ENCODE data around the gene GPR62.

The GPR62 gene

DNA sequence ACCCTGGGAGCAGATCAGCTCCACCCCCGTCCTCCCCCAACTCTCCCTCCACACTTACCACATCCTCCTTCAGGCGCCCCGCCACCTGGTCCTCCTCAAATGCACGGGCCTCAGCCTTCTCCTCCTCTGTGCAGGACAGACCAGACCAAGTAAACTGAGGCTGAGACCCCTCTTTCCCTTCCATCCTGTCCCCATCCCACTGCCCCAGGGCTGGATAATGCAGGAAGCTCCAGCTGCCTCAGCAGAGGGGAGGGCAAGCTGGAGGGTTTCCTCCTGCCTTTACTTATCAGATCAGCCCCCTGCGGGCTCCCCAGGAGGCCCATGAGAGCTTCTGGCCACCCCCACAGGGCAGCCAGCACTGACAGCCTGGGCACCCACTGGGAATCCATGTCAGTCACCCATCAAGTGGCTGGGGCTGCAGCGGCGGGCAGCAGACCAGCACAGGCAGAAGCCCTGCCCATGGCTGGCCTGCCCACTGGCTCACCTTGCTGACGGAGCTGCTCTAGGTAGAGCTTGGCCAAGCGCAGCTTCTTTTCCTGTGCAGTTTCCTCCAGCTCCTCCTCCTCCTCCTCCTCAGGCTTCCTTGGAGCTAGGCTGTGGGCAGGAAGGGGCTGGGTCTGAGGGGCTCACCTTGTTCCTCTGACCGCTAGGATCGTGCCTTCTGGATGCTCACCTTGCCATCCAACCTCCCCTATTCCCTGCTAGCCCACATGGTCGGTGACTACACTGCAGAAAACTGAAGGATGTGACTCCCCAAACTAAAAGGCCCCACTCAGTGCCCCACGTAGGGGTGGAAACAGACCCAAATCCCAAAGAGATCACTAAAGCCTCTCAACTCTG is 17.4 kb upstream of the GPR62 start:
- DNase-seq (ENCODE audit: low read depth in 2 of 2) = no peak

DNA sequence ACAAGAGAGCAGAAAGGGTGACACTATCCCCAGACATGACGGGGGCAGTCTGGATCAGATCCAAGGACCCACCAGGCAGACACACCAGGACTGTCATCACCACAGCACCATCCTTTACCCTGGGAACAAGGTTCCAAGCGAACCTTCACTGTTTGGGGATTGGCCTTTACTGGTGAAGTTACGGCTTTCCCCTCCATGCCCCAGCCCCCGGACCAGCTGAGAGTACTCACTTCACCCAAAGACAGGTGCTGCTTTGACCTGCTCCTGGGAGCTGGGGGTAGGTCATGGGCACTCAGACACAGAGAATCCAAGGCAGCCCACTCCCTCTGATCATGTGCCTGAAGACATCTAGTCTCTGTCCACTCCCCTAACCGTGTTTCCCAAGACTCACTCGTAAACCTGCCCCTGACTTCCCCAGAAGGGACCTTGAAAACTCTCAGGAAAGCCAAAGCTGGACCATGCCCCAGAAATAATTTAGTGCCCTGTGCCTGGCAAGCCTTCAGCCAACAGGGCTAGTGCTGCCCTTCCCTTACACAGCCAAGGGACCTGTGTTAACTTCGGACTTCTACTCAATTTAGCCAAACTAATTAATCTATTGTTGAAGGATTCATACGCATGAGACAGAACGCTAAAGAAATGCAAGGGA is 16.3 kb upstream of the GPR62 start:
- DNase-seq (ENCODE audit: low read depth in 2 of 2) = no peak

DNA sequence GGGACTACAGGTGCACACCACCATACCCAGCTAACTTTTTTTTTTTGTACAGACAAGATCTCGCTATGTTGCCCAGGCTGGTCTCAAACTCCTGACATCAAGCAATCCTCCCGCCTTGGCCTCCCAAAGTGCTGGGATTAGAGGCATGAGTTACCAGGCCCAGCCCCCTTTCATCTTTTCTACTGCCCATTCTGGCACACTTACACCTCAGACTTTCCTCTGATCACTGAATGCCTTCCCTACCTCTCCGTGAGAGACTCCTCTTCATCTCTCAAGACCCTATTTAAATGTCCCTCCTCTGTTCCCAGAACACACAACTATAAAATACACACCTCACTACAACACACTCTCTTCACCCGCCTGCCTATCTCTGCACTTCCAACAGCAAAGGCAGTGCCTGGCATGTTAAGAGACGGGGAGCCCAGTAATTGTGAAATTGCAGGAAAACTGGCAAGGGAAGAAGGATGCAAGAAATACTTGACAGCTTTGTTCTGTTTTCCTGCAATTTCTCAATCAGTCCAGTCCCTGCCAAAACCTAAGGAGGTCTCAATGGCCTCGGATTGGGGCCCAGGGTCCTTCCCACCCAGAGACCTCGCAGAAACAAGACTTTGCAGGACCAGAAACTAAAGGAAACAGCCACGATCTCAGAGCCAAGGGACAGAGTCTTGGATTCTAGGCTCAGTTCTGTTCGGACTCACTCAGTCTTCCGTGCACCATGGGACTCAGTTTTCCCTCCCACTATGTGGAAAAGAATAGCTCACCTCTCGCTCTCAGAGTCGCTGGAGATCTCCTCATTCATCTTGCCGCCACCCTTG is 14.3 kb upstream of the GPR62 start:
- DNase-seq (ENCODE audit: low read depth in 2 of 2) = no peak

DNA sequence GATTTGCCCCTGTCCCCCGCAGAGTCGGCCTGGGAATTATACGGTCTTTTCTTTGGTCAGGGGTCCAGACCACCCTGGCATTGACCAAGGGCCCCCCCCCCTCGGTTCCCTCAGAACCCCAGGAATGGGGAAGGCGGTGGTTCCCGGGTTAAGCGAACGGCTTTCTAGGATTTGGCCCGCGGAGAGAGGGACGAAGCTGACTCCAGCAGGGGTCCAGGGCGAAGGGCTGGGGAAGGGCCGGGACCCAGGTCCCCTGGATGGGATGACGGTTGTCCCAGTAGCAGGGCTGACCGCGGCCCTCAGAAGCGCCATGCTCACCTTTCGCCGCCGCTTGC is 13.8 kb upstream of the GPR62 start:
- no peak for DNase-seq (ENCODE audit: low read depth in 2 of 2)

DNA sequence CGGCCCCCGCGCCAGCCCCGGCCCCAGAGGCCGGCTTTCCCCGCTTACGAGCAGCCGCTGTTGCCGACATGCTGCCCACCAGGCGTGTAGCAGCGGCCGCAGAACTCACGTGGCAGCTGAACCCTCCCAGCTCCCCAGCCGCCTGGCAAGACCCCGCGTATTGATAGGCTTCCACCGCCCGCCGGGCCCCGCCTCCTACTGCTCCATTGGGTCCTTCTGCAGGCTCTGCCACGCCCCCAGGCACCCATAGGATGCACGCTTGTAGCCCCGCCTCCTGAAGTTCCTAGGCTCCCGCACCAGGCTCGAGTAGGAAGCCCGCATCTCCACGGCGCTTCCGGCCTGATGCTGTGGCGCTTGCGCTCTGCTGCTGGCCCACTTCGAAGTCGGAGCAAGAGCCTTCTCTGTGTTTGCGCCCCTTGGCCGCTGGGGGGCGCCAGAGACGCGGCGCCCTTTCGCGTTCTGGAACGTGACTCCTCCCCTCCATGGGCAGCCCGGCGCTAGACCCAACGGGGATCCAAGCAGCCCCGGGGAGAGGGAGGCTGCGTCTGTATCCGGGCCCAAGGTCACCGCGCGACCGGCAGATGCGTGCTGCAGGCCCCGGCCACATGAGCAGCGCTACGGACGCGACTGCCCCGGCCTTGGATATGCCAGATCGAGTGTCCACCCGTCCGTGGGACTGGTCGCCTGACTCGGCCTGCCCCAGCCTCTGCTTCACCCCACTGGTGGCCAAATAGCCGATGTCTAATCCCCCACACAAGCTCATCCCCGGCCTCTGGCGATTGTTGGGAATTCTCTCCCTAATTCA is 13.2 kb upstream of the GPR62 start, which contains the start of the genes PARP3 and RRP9:
Gene PARP3, plus strand, starts transcription at position 566 of the 805 bp plus-strand sequence. CDS start 993 bp downstream, outside the sequence.
Gene RRP9, minus strand, starts transcription at position 107 of the 805 bp plus-strand sequence. Its CDS starts 37 bp downstream, at position 70.
- DNase-seq (ENCODE audit: low read depth in 2 of 2) = peak; percentile 99

DNA sequence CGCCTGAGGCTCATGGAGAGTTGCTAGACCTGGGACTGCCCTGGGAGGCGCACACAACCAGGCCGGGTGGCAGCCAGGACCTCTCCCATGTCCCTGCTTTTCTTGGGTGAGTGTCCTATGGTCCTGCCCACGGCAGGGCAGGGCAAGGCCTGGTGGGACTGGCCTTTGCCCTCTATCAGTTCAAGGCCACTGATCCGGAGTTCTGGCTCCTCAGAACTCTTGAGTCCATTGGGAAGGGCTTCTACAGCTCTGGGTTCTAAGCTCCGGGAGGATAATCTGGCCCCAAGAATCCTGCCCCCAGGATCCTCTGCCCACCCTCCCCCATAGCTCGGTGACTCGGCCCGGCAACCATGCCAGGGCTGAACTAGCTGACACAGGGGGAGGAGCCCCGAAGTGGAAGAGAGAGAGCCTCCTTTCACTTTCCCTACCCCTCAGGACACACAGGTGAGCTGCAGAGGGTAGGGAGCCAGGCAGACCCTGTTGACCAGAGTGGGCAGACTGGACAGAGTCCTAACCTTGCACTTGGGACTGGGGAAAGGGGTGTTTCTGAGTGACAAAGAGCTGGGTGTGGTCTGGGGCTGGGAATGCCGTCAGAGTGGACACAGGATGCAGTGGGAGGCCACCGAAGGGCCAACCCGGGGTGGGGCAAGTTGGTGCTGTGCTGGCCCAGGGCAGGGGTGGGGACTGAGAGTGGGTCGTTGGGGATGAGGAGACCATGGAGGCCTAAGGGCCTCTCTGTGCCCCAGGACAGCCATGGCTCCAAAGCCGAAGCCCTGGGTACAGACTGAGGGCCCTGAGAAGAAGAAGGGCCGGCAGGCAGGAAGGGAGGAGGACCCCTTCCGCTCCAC is 12.4 kb upstream of the GPR62 start:
- DNase-seq (ENCODE audit: low read depth in 2 of 2) = no peak

DNA sequence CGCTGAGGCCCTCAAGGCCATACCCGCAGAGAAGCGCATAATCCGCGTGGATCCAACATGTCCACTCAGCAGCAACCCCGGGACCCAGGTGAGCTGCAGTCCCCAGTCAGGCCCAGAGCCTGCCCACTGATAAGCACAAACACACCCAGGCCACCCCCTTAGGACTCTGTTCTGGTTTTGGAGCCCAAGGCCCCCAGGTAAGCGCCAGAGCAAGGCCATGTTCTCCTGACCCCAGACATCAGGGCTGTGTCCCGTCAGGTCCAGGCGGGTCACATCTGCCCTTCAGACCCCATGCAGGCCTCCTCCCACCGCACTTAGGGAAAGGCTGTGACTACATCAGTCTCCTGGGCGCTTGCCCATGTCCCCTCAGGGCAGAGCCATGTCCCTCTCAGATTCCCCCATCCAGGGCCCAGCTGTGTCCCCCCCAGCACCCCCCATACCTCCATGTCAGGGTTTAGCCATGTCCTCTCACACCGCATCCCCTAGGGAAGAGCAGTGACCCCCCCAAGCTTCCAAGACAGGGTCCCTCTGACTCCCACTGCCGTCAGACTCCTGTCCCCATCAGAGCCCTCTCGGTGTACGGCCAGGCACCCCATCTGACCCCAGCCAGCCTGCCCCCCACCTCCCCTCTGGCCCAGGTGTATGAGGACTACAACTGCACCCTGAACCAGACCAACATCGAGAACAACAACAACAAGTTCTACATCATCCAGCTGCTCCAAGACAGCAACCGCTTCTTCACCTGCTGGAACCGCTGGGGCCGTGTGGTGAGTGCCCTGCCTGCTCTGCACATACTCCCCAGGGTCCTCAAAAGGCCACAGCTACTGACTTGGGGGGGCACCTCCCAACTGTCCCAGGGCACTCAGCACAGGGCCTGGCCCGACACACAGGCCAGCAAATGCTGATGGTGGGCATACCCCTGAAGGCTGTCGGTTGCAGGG is 11.5 kb upstream of the GPR62 start:
- DNase-seq (ENCODE audit: low read depth in 2 of 2) = no peak

DNA sequence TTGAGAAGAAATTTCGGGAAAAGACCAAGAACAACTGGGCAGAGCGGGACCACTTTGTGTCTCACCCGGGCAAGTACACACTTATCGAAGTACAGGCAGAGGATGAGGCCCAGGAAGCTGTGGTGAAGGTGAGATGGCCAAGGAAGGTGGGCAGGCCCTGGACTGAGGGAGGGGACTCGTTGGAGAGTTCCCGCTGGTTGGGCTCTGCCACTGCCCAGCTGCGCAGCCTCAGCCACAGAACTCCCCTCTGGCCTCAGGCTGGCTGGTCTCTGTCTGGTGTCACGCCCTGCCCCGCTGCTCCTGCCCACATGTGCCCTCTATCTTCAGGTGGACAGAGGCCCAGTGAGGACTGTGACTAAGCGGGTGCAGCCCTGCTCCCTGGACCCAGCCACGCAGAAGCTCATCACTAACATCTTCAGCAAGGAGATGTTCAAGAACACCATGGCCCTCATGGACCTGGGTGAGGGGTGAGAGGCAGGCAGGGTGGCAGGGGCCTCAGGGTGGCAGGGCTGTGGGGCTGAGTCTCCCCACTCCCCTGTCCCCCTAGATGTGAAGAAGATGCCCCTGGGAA is 10.6 kb upstream of the GPR62 start:
- DNase-seq (ENCODE audit: low read depth in 2 of 2) = no peak

DNA sequence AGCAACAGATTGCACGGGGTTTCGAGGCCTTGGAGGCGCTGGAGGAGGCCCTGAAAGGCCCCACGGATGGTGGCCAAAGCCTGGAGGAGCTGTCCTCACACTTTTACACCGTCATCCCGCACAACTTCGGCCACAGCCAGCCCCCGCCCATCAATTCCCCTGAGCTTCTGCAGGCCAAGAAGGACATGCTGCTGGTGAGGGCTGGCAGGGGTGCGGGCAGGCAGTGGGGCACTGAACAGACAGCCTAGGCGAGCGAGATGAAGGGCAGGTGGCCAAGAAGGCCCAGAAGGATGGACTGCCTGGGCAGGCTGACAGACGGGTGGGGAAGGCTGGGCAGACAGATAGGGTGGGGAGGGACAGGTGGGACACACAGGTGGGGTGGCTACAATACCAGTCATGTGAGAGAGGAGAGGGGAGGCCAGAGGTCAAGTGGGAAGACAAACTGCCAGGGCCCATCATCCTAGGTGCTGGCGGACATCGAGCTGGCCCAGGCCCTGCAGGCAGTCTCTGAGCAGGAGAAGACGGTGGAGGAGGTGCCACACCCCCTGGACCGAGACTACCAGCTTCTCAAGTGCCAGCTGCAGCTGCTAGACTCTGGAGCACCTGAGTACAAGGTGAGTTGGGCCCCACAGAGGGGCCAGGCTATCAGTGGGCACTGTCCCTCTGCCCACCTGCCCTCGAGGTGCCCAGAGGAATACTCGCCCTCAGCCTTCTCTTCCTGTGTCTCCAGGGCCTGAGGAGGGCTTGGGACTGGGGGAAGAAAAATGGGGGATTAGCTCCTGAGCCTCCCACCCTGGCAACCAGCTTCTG is 9.9 kb upstream of the GPR62 start:
- DNase-seq (ENCODE audit: low read depth in 2 of 2) = no peak

DNA sequence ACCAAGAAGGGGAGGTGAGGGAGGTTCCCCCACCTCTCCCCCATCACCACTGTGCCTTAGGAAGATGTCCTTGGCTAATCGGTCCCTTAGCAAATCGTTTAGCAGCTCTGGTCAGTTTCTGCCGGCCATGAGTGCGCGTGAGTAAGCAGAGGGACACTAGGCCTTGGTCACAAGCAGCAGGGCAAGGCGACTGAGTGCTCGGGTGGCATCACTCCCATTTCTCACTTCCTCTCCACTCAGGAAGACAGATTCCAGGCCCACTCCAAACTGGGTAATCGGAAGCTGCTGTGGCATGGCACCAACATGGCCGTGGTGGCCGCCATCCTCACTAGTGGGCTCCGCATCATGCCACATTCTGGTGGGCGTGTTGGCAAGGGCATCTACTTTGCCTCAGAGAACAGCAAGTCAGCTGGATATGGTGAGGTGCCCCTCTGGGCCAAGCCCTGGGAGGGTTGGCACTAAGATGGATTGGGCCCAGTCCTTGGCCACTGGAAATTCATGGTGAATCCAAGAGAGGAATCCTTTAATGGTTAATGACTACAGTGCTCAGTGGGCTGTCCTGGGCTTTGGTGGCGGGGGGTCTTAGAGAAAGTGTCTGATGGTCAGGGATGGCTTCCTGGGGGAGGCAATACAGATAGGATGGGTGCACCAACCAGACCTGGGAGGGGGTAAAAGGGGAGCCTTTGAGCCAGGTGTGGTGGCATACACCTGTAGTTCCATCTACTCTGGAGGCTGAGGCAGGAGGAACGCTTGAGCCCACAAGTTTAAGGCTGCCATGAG is 9.1 kb upstream of the GPR62 start:
- no peak for DNase-seq (ENCODE audit: low read depth in 2 of 2)

DNA sequence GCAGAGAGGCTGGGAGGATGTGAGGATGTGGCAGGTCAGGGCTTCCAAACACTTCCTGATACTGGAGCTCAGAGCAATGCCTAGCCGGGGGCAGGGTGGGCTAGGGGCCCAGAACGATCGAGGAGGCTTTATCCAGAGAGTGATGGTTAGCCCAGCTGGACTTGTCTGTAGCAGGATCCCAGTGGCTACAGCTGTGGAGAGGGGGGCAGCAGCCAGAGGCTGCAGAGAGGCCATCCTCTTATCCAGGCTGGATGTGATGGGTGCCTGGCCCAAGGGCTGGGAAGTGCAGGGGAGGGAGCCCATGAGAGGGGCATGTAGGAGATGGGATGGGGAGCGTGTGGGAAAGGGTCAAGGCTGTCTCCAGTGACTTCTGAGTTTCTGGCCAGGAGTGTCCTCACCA is 8.4 kb upstream of the GPR62 start:
- DNase-seq (ENCODE audit: low read depth in 2 of 2) = no peak

DNA sequence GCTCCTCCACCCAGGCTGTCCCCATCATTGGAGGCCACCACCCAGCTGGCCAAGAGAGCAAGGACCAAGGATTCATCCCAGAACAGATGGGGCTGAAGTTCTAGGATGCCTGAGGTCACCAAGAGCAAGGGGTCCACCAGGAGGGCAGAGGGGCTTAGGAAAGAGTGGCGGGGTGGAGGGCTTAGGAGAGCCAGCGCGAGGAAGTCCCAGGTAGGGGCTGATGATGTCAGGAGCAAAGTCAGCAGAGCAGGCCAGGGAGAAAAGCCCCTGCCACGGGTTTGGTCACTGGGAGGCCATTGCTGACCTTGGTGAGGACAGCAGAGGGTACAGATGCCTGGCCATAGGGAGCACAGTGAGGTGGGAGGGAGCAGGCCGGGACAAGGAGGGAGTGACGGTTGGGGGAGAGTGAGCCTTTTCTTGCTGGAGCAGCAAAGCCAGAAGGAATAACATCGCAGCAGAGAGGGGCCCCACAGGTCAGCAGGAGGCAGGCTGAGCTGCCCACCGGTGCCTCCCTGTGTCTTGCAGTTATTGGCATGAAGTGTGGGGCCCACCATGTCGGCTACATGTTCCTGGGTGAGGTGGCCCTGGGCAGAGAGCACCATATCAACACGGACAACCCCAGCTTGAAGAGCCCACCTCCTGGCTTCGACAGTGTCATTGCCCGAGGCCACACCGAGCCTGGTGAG is 7.8 kb upstream of the GPR62 start:
- no peak for DNase-seq (ENCODE audit: low read depth in 2 of 2)

DNA sequence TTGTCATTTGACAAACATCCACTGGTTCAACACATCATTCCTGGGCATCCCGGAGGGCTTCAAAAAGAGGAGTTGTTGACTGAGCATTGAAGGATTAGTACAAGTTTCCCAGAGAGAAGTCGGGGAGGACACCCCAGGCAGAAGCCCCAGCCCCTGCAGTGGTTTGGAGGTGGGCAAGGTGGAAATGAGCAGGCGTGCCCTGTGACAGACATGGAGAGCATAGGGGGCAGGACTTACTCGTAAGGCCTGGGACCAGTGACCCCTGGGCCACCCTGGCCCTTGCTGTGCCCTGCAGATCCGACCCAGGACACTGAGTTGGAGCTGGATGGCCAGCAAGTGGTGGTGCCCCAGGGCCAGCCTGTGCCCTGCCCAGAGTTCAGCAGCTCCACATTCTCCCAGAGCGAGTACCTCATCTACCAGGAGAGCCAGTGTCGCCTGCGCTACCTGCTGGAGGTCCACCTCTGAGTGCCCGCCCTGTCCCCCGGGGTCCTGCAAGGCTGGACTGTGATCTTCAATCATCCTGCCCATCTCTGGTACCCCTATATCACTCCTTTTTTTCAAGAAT is 7.1 kb upstream of the GPR62 start:
- DNase-seq (ENCODE audit: low read depth in 2 of 2) = no peak

DNA sequence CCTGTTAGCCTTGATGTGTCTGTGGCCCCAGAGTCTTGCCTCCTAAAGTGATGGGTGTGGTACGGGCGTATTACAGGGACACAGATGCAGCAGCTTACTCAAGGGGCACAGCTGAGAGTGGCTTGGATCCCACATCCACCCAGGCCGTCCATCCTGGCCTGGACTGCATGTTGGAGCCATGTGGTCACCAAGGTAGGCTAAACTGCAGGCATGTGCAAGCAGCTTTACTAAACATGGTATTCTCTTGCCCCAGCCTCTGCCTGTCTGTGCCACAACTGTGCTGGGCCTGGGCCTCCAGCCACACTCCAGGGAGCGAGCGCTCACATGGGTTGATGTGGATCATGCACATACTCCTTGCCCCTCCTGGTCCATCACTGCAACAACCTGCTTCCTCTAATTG is 6.1 kb upstream of the GPR62 start:
- no peak for DNase-seq (ENCODE audit: low read depth in 2 of 2)

DNA sequence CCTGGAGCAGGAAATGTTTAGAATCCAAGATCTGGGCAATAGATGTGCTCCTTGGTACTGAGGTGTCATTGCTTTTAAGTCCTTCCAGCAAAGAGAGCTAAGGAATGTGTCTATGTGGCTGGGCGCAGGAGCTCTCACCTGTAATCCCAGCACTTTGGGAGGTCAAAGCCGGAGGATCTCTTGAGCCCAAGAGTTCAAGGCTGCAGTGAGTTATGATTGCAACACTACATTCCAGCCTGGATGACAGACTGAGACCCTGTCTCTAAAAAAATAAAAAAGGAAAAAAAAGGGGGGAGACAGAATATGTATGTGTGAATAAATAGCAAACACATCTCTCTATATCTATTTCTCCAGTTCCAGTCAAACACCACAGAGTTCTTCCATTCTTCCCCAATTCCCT is 4.3 kb upstream of the GPR62 start:
- DNase-seq (ENCODE audit: low read depth in 2 of 2) = no peak

DNA sequence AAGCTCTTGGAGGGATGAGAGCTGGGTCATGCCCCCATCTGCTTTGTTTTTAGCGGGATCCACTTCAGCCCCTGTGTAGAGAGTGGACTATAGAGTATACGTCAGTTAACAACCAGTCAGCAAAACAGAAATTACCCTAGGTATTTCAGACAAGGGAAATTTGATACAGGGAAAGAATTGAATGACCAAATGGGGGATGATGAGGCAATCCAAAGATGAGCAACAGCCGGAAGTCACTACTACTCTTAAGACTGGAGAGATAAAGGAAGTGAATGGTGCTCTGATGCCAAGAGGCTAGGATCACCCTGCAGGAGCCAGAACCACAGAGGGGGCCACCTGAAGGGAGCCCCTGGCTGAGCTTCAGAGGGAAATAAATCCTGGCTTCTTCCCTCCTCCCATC is 1.7 kb upstream of the GPR62 start:
- DNase-seq (ENCODE audit: low read depth in 2 of 2) = no peak

DNA sequence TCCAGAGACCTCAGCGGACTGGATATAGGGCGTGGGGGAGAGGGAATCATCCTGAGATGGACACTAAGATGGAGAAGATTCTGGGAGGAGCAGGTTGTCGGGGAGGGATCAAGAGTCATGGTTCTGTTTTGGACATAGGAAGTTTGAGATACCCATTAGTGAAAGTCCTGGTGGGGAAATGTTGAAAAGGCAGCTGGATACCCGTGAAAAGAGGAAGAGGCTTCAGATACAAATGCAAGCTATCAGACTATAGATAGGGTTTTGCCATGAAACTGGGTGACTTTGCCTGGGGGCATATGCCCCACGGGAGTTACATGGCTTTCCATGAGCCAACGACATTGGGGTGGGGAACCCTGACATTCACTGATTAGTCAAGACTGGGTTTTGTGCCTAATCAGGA is 1.1 kb upstream of the GPR62 start:
- no peak for DNase-seq (ENCODE audit: low read depth in 2 of 2)
